Esophagus (tissue), 2 donors: Measurements from ENCODE around the gene DCLK1. TPM values are rescaled to one million over a fixed set of nuclear protein-coding genes. Genes with fewer than 3 reads are reported as not detected.
"Not testable (repeated sequence)": the region's sequence is repeated elsewhere in the genome, so short reads cannot be mapped to it uniquely, and the experiment has no call there.

Experiments used
- H3K27ac ChIP-seq, 2 donors: one replicate each; pipeline ENCODE4 v1.5.1; 2013; ENCODE audit warnings: low read depth in 2 of 2, mild to moderate bottlenecking in 2 of 2, inconsistent platforms in 1 of 2, low read length in 1 of 2, moderate library complexity in 1 of 2
- H3K27me3 ChIP-seq, 2 donors: one replicate each; pipeline ENCODE4 v1.6.1; 2013; ENCODE audit warnings: low read length in 2 of 2, control low read depth in 1 of 2, mild to moderate bottlenecking in 1 of 2; ENCODE audit not compliant: insufficient read depth in 2 of 2, control insufficient read depth in 1 of 2
- H3K36me3 ChIP-seq, 2 donors: one replicate each; pipeline ENCODE4 v1.6.1; 2013; ENCODE audit warnings: low read length in 1 of 2; ENCODE audit not compliant: control insufficient read depth in 2 of 2, insufficient read depth in 2 of 2
- H3K4me1 ChIP-seq, 2 donors: one replicate each; pipeline ENCODE4 v1.6.1; 2013; ENCODE audit warnings: low read length in 1 of 2; ENCODE audit not compliant: control insufficient read depth in 2 of 2, insufficient read depth in 2 of 2
- H3K4me3 ChIP-seq, 2 donors: one replicate each; pipeline ENCODE4 v1.5.1; 2013; ENCODE audit warnings: low read length in 2 of 2, mild to moderate bottlenecking in 2 of 2, low read depth in 1 of 2, moderate library complexity in 1 of 2
- H3K9me3 ChIP-seq, 2 donors: one replicate each; pipeline ENCODE4 v1.6.1; 2013; ENCODE audit warnings: mild to moderate bottlenecking in 2 of 2, low read depth in 1 of 2, low read length in 1 of 2, moderate library complexity in 1 of 2; ENCODE audit not compliant: control insufficient read depth in 2 of 2, insufficient read depth in 1 of 2
- WGBS, 2 donors: extraction: QIAGEN DNeasy Blood & Tissue Kit; methylation state at CpG; one replicate each; pipeline ENCODE4 v1.1.7; 2013; 5-methylcytosine and 5-hydroxymethylcytosine counted together
- polyA plus RNA-seq, 2 donors: library from polyadenylated mRNA; stranded (reverse); fragments of 200-250 nt; gene quantifications; one replicate each; pipeline ENCODE4 v1.2.3, GENCODE V29; 2013
- donor health status: healthy with polysubstance abuse.
- donor health status: Bipolar disorder and iron deficiency.

DCLK1 gene
- polyA plus RNA-seq, 2 donors = 0.47 to 0.75 TPM

GRCh38 chr13:36076211-36076610 lies 55.0 kb downstream of the DCLK1 start:
- no peak overlapping the region for H3K27ac ChIP-seq
- H3K27me3 ChIP-seq = no peaks in the 10 kb centered on the region
- H3K9me3 ChIP-seq = no peaks in the 10 kb centered on the region
- no peaks in the 10 kb centered on the region for H3K36me3 ChIP-seq
- H3K4me1 ChIP-seq = no peaks in the 10 kb centered on the region
- H3K4me3 ChIP-seq = no peak overlapping the region

- Histone ChIP-seq H3K4me1 (no peaks in the 10 kb centered on the region), H3K36me3 (no peaks in the 10 kb centered on the region), H3K27ac (no peak overlapping the region), H3K27me3 (no peaks in the 10 kb centered on the region), H3K9me3 (no peaks in the 10 kb centered on the region), H3K4me3 (no peak overlapping the region)
- WGBS, 2 donors = 29 to 39% methylated on average over 3 of the region's 3 CpGs
Observed at GRCh38 chr13:36074659-36075058, 56.5 kb downstream of the DCLK1 start.

- Histone ChIP-seq H3K27me3 (no peaks in the 10 kb centered on the region), H3K36me3 (no peaks in the 10 kb centered on the region), H3K27ac (no peak overlapping the region), H3K9me3 (no peaks in the 10 kb centered on the region), H3K4me1 (no peaks in the 10 kb centered on the region), H3K4me3 (no peak overlapping the region)
- 76 to 77% methylated on average over 4 of the region's 4 CpGs for WGBS, 2 donors
Observed at GRCh38 chr13:36072152-36072935, 58.8 kb downstream of the DCLK1 start.

GRCh38 chr13:36070504-36071192 lies 60.5 kb downstream of the DCLK1 start:
- not testable (repeated sequence) for H3K27ac ChIP-seq, H3K4me1 ChIP-seq, H3K9me3 ChIP-seq, H3K27me3 ChIP-seq, H3K36me3 ChIP-seq, H3K4me3 ChIP-seq
- WGBS, 2 donors = 78 to 80% methylated on average over 12 of the region's 12 CpGs

- Histone ChIP-seq H3K9me3 (no peaks in the 10 kb centered on the region), H3K36me3 (no peaks in the 10 kb centered on the region), H3K27me3 (no peaks in the 10 kb centered on the region), H3K4me3 (no peak overlapping the region), H3K4me1 (no peaks in the 10 kb centered on the region), H3K27ac (no peak overlapping the region)
- 62 to 70% methylated on average over 6 of the region's 6 CpGs for WGBS, 2 donors
Observed at GRCh38 chr13:36069881-36070366, 61.3 kb downstream of the DCLK1 start.

GRCh38 chr13:36068991-36069390 lies 62.2 kb downstream of the DCLK1 start:
- H3K4me1 ChIP-seq = no peaks in the 10 kb centered on the region
- no peaks in the 10 kb centered on the region for H3K27me3 ChIP-seq
- H3K27ac ChIP-seq = no peak overlapping the region
- 65 to 70% methylated on average over 3 of the region's 3 CpGs for WGBS, 2 donors
- no peak overlapping the region for H3K4me3 ChIP-seq
- no peaks in the 10 kb centered on the region for H3K36me3 ChIP-seq
- no peaks in the 10 kb centered on the region for H3K9me3 ChIP-seq

- no peaks in the 10 kb centered on the region for H3K4me1 ChIP-seq
Observed at GRCh38 chr13:36068566-36068965, 62.6 kb downstream of the DCLK1 start.

GRCh38 chr13:36067746-36068381 lies 63.3 kb downstream of the DCLK1 start:
- Histone ChIP-seq H3K4me3 (no peak overlapping the region), H3K4me1 (no peaks in the 10 kb centered on the region), H3K36me3 (no peaks in the 10 kb centered on the region), H3K27ac (no peak overlapping the region), H3K9me3 (no peaks in the 10 kb centered on the region), H3K27me3 (no peaks in the 10 kb centered on the region)
- 55 to 61% methylated on average over 3 of the region's 3 CpGs for WGBS, 2 donors

More at GRCh38 chr13:36068566-36068965, 62.6 kb downstream of the DCLK1 start:
- Histone ChIP-seq H3K4me3 (no peak overlapping the region), H3K27ac (no peak overlapping the region), H3K36me3 (no peaks in the 10 kb centered on the region), H3K27me3 (no peaks in the 10 kb centered on the region), H3K9me3 (no peaks in the 10 kb centered on the region)
- 69 to 71% methylated on average over 1 of the region's 1 CpG for WGBS, 2 donors

GRCh38 chr13:36062249-36062648 lies 68.9 kb downstream of the DCLK1 start:
- 58 to 59% methylated on average over 1 of the region's 1 CpG for WGBS, 2 donors
- Histone ChIP-seq H3K4me1 (no peaks in the 10 kb centered on the region), H3K4me3 (no peak overlapping the region), H3K9me3 (no peaks in the 10 kb centered on the region), H3K27me3 (no peaks in the 10 kb centered on the region), H3K27ac (no peak overlapping the region), H3K36me3 (no peaks in the 10 kb centered on the region)
